GM19099 (cell line): ENCODE results near the gene EGFR.

Source experiments
- POLR2A ChIP-seq: IDR thresholded peaks from 3 replicates; pipeline ENCODE4 v1.6.1; 2011; ENCODE audit warnings: low read depth; ENCODE audit not compliant: insufficient read length; ENCODE audit errors: extremely low read depth

The EGFR gene

GRCh38 chr7:55107946-55108345, 89.1 kb downstream of the EGFR start:
- TF ChIP-seq POLR2A, result no peak

- TF ChIP-seq POLR2A, result no peak
These were observed 89.6 kb downstream of the EGFR start for GRCh38 chr7:55108401-55108800.

GRCh38 chr7:55108818-55109217, 90.0 kb downstream of the EGFR start:
- TF ChIP-seq POLR2A, result no peak

- TF ChIP-seq POLR2A, result no peak
These were observed 90.8 kb downstream of the EGFR start for GRCh38 chr7:55109404-55110167.

GRCh38 chr7:55110282-55110992, 91.6 kb downstream of the EGFR start:
- no peak for TF ChIP-seq POLR2A

- TF ChIP-seq POLR2A, result no peak
These were observed 92.2 kb downstream of the EGFR start for GRCh38 chr7:55110993-55111361.

GRCh38 chr7:55112056-55112455, 93.2 kb downstream of the EGFR start:
- TF ChIP-seq POLR2A, result no peak

GRCh38 chr7:55113760-55114540, 95.1 kb downstream of the EGFR start:
- TF ChIP-seq POLR2A, result no peak

- no peak for TF ChIP-seq POLR2A
These were observed 98.5 kb downstream of the EGFR start for GRCh38 chr7:55117286-55117685.

GRCh38 chr7:55118426-55118825, 99.6 kb downstream of the EGFR start:
- no peak for TF ChIP-seq POLR2A

GRCh38 chr7:55119571-55119970, 100.8 kb downstream of the EGFR start:
- TF ChIP-seq POLR2A, result no peak

- TF ChIP-seq POLR2A, result no peak
These were observed 101.3 kb downstream of the EGFR start for GRCh38 chr7:55120074-55120473.

- no peak for TF ChIP-seq POLR2A
These were observed 101.8 kb downstream of the EGFR start for GRCh38 chr7:55120501-55121198.

- TF ChIP-seq POLR2A, result no peak
These were observed 102.4 kb downstream of the EGFR start for GRCh38 chr7:55121249-55121648.

GRCh38 chr7:55122263-55122662, 103.4 kb downstream of the EGFR start:
- no peak for TF ChIP-seq POLR2A
